GM12891 (cell line): ENCODE results near the gene ZNF260.

ENCODE experiments used
- DNase-seq: peaks from one replicate; pipeline ENCODE4 v3.0.0; 2011; ENCODE audit warnings: low spot score; ENCODE audit not compliant: insufficient read length
- FAIRE-seq: peaks from 2 replicates; lab custom pipeline; 2011; peaks lifted over from hg19 to GRCh38; lab: Jason Lieb, UNC
- PAX5 ChIP-seq: IDR thresholded peaks from 2 replicates; pipeline ENCODE4 v1.6.1; 2011; ENCODE audit warnings: low read length, moderate library complexity, mild to moderate bottlenecking; ENCODE audit not compliant: insufficient read depth, severe bottlenecking
- POLR2A ChIP-seq: IDR thresholded peaks from 2 replicates; pipeline ENCODE4 v1.6.1; 2011; ENCODE audit warnings: low read depth, low read length, control low read depth
- POLR2AphosphoS5 ChIP-seq: IDR thresholded peaks from 2 replicates; pipeline ENCODE4 v1.6.1; 2011; ENCODE audit warnings: low read depth, low read length, control low read depth
- POU2F2 ChIP-seq: IDR thresholded peaks from 2 replicates; pipeline ENCODE4 v1.6.1; 2011; ENCODE audit warnings: low read depth, mild to moderate bottlenecking, control low read depth, low read length, moderate library complexity
- SPI1 ChIP-seq: IDR thresholded peaks from 2 replicates; pipeline ENCODE4 v1.6.1; 2011; ENCODE audit warnings: low read depth, low read length, control low read depth
- TAF1 ChIP-seq: IDR thresholded peaks from 2 replicates; pipeline ENCODE4 v1.6.1; 2011; ENCODE audit warnings: low read depth, low read length, control low read depth

The ZNF260 gene

DNA sequence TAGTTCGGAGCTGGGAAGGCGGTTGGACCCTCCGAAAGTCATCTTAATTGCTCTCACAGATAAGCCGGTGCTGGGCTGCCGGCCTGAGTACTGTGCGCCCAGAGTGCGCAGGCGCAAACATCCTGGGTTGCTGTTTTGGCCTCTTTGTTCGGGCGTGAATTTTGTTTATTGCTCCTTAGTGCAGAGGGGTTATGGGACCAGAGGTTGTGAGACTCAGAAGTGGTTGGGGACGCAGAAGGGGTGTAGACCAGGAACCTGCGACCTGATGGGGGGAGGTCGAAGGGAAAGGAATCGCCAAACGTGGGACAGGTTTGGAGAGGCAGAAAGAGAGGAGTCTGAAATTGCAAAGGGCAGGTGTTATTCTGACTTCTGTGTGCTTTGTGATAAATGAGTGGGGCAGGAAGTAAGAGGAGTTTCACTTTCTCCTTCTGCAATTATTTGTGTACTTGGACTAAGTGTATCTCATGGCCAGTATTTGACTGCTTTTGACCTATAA, 38.1 kb downstream of the ZNF260 start:
- DNase-seq (peak; percentile 49), FAIRE-seq (no peak)
- TF ChIP-seq PAX5: no peak
- no peak for TF ChIP-seq POLR2A
- no peak for TF ChIP-seq POLR2AphosphoS5
- TF ChIP-seq TAF1: no peak
- TF ChIP-seq POU2F2: 0 out of 2 replicates have a peak, but pooled peaks have one; percentile 10
- TF ChIP-seq SPI1: peak; percentile 49; the same call in 1 of the 2 replicates

DNA sequence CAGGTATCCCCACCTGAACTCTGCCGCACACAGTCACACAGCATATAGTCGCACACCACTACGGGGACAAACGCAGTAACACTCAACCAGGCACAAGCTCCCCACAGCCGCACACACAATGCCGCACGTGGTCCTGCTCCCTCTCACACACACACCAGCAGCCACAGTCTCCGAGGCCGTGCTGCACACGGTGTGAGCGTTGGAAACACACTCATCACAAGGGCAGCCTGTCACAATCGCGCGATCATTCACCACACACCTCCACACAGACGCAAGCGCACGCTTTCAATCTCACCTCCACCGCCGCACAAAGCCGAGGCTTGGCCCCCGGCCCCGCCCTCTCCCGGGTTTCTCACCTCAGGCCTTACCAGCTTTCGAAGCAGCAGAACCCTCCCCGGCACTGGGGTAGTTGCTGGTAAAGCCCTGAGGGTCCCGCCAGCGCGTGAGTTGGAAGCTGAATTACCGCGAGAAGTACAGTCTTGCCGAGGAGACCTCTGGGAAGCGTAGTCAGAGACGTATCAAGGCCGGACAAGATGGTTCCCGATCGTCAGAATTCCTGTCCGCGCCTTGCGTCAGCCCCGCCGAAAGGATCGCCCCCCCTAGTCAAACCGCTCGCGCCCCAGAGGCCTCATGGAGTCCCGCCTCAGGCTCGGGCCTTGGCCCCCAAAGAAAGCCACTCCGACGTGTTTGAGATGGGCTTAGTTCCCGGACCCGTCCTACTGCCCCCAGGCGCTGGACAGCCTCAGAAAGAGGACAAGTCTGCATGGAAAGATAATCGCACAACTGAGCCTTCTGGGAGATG, 38.8 kb downstream of the ZNF260 start, which contains the start of gene ZNF566:
ZNF566 (minus strand) TSS at position 444 of the 802 bp plus-strand sequence. CDS start 13,004 bp downstream, outside the sequence.
- peak; percentile 31; the same call in 1 of the 2 replicates for TF ChIP-seq POU2F2
- peak; percentile 59; the same call in 1 of the 2 replicates for TF ChIP-seq POLR2AphosphoS5
- peak; percentile 69 for TF ChIP-seq POLR2A
- no peak for TF ChIP-seq SPI1
- TF ChIP-seq PAX5: no peak
- TF ChIP-seq TAF1: peak; percentile 43; the same call in 1 of the 2 replicates
- FAIRE-seq (peak; percentile 94), DNase-seq (peak; percentile 79)

DNA sequence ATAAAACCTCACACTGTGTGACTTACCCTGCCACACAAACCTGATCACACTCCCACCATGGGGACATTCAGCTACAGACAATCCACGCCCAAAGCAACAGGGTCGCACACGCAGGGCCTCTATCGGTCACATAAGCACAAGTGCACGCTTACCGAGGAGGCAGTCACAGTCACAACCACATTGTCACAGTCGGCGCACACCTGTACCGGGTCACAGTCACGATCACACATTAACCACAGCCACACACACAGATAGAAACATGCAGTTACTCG, 39.3 kb downstream of the ZNF260 start:
- TF ChIP-seq POU2F2 (no peak), POLR2A (no peak), POLR2AphosphoS5 (no peak), PAX5 (no peak), SPI1 (no peak), TAF1 (no peak)
- DNase-seq (no peak), FAIRE-seq (no peak)

DNA sequence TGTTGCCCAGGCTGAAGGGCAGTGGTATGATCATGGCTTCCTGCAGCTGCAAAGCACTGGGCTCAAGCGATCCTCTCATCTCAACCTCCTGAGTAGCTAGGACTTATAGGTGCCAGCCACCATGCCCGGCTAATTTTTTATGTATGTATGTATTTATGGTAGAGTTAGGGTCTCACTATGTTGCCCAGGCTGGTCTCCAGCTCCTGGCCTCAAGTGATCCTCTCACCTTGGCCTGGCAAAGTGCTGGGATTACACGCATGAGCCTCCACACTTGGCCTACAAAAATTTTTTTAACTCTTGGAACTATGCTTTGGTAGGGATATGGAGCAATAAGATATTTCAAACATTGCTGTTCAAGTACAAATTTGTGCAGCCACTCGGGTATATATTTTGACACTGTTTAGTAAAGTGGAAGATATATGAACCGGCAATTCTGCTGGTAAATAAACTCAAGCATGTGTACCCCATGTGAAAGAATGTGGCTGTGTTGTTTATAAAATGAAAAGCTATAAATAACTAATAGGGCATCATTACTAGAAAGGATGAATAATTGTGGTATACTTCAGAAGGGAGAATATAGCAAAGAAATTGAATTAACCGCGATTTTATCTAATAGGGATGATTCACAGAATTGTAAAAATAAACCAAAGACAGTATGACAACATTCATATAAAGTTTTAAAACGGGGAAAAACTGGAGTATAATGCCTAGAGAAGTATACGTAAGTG, 39.8 kb downstream of the ZNF260 start:
- FAIRE-seq: no peak
- DNase-seq: no peak
- TF ChIP-seq POLR2AphosphoS5 (no peak), POU2F2 (no peak), TAF1 (no peak), SPI1 (no peak), POLR2A (no peak), PAX5 (no peak)

DNA sequence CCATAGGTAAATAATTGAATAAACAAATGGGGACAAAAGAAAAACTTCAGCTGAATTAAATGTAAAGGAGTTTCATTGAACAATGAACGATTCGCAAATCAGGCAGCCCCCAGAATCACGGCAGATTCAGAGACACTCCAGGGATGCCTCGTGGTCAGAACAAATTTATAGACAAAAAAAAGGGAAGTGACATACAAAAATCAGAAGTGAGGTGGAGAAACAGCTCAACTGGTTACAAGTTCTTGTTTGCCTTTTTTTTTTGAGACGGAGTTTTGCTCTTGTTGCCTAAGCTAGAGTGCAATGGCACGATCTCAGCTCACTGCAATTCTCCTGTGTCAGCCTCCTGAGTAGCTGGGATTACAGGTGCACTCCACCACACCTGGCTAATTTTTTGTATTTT, 44.4 kb downstream of the ZNF260 start:
- TF ChIP-seq SPI1 (peak; percentile 73), POU2F2 (no peak)
- DNase-seq: no peak
- no peak for FAIRE-seq

DNA sequence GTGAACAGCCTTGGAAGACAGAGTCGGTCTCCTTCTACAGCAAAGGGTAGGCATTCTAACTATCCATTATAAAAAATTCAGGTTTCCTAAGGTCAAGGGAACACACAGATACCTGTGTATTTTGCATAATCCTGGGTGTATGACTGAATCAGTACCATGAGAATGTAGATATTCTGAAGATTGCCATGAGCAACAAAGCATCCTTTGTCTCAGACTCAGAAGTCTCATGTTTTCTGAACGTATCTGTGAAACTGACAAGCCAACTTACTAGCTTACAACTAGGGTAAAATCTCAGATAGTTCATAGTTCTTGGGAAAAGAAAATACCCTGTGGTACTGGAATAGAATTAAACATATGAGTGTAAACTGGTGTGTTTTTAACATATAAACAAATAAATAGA, 45.2 kb downstream of the ZNF260 start:
- DNase-seq (no peak), FAIRE-seq (no peak)
- TF ChIP-seq SPI1: no peak
